Panc1 (cell line): ENCODE measurements around the gene CD44. TPM values are rescaled to one million over a fixed set of nuclear protein-coding genes. Genes with fewer than 3 reads are reported as not detected.

Experiments
- ATAC-seq: fragments of 200-7000 bp; cut with Tn5 transposase; 2 replicates; pipeline ENCODE4 v1.9.1; 2020; ENCODE audit warnings: mild to moderate bottlenecking, moderate library complexity
- BruUV-seq: library from RNA; stranded (reverse); fragments of 400-500 nt; replicated peaks from 2 replicates; lab custom pipeline; 2021; lab: Mats Ljungman, UMichigan
- CTCF ChIA-PET: fragments of 300-600 bp; sonication (Branson Sonifier 250); formaldehyde crosslinking; loops from one replicate; lab custom pipeline; 2022; ENCODE audit warnings: antibody characterized with exemption; lab: Charles Lee
- POLR2A ChIA-PET: fragments of 300-600 bp; sonication (Branson Sonifier 250); formaldehyde crosslinking; loops from one replicate; lab custom pipeline; 2022; ENCODE audit warnings: antibody characterized with exemption; lab: Charles Lee
- DNase-seq: peaks from one replicate; pipeline ENCODE4 v3.0.0-alpha.2; 2010; ENCODE audit warnings: low read depth, low spot score
- H3K27ac ChIP-seq: 2 replicates; pipeline ENCODE4 v1.5.1; 2011; ENCODE audit warnings: mild to moderate bottlenecking, low read length, inconsistent platforms
- H3K27me3 ChIP-seq: fragments of 200-500 bp; sonication (Bioruptor generic); 2 replicates; pipeline ENCODE4 v1.6.0; 2014; ENCODE audit warnings: low read length, inconsistent platforms; ENCODE audit not compliant: control insufficient read depth, insufficient read depth
- H3K36me3 ChIP-seq: fragments of 200-500 bp; sonication (Bioruptor generic); 2 replicates; pipeline ENCODE4 v1.5.1; 2014; ENCODE audit warnings: inconsistent platforms, mild to moderate bottlenecking, low read length, moderate library complexity; ENCODE audit not compliant: control insufficient read depth, insufficient read depth
- H3K4me1 ChIP-seq: 2 replicates; pipeline ENCODE4 v1.5.1; 2011; ENCODE audit warnings: inconsistent platforms, mild to moderate bottlenecking, low read length, moderate library complexity; ENCODE audit not compliant: control insufficient read depth, insufficient read depth
- H3K4me3 ChIP-seq, 2 experiments: 2 replicates each; pipeline ENCODE4 v1.5.1; 2011 to 2012; ENCODE audit warnings: low read depth in 2 of 2, low read length in 2 of 2, mild to moderate bottlenecking in 2 of 2, inconsistent platforms in 1 of 2, moderate library complexity in 1 of 2
- H3K9me3 ChIP-seq: fragments of 200-500 bp; sonication (Bioruptor generic); 2 replicates; pipeline ENCODE4 v1.5.1; 2014; ENCODE audit warnings: low read depth, mild to moderate bottlenecking, inconsistent platforms, low read length, moderate library complexity; ENCODE audit not compliant: control insufficient read depth, insufficient read depth
- POLR2AphosphoS5 ChIP-seq: IDR thresholded peaks from 2 replicates; pipeline ENCODE4 v1.6.1; 2012; ENCODE audit warnings: mild to moderate bottlenecking, low read depth, low read length, moderate library complexity
- SIN3A ChIP-seq: IDR thresholded peaks from 2 replicates; pipeline ENCODE4 v1.6.1; 2012; ENCODE audit warnings: low read depth, mild to moderate bottlenecking, low read length, moderate library complexity, borderline replicate concordance; ENCODE audit not compliant: insufficient read depth
- TCF7L2 ChIP-seq: IDR thresholded peaks from 2 replicates; pipeline ENCODE4 v1.6.1; 2011; ENCODE audit warnings: mild to moderate bottlenecking, low read depth, low read length, inconsistent platforms
- in situ Hi-C: cut with HindIII; loops from 2 replicates; pipeline ENCODE4 v1.10.0; 2016; ENCODE audit warnings: low sequenced_read_pairs, low pct_unique_long_range_greater_than_20kb
- intact Hi-C: fragments of 100-400 bp; cut with micrococcal nuclease; formaldehyde crosslinking; loops from one replicate; pipeline ENCODE4 v1.10.0; 2022; ENCODE audit not compliant: unreplicated experiment
- total RNA-seq: library from RNA; stranded (reverse); gene quantifications from one replicate; pipeline ENCODE4 v1.2.1, GENCODE V29; 2021; ENCODE audit not compliant: unreplicated experiment
- TF ChIP-seq, protein P1 (sequence below), 2 experiments: IDR thresholded peaks; 2 replicates each; pipeline ENCODE4 v1.6.1; 2011 to 2012; ENCODE audit warnings: low read depth in 2 of 2, control low read depth in 1 of 2, low read length in 1 of 2, mild to moderate bottlenecking in 1 of 2, moderate library complexity in 1 of 2; ENCODE audit not compliant: insufficient read depth in 1 of 2
- TF ChIP-seq, protein P2 (sequence below): fragments of 450-650 bp; IDR thresholded peaks from 2 replicates; pipeline ENCODE4 v1.5.1; 2017; ENCODE audit warnings: mild to moderate bottlenecking

The CD44 gene
- total RNA-seq, 1 experiment from 2014 or later: 1,819 TPM

DNA sequence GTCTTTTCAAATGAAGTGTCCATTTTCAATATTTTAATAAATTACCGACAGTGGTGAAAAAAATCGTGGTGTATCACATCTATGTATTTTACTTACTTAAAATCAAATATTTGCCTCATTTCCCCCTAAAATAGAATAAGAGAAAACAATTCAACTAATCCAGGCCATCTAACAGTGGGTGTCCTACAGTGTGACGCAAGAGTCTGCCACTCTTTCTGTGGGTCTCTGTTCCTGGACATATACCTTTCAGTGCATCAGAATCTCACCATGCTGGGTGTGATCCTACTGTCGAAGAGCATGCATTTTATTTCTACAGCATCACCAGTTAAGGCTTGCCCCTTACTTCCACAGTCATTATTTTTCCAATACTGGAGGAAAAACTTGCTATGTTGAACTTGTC, 111.2 kb downstream of the CD44 start:
- no TSS peak for BruUV-seq
- in situ Hi-C loops: no loop called here
- H3K27ac ChIP-seq: no peak overlapping the region
- CTCF ChIA-PET: no interaction called here
- H3K4me3 ChIP-seq: no peak overlapping the region
- no peaks in the 10 kb centered on the region for H3K9me3 ChIP-seq
- H3K36me3 ChIP-seq: no peaks in the 10 kb centered on the region
- H3K4me1 ChIP-seq: no peaks in the 10 kb centered on the region
- ATAC-seq: no peak
- no peak for TF ChIP-seq POLR2AphosphoS5
- TF ChIP-seq, protein P1, sequence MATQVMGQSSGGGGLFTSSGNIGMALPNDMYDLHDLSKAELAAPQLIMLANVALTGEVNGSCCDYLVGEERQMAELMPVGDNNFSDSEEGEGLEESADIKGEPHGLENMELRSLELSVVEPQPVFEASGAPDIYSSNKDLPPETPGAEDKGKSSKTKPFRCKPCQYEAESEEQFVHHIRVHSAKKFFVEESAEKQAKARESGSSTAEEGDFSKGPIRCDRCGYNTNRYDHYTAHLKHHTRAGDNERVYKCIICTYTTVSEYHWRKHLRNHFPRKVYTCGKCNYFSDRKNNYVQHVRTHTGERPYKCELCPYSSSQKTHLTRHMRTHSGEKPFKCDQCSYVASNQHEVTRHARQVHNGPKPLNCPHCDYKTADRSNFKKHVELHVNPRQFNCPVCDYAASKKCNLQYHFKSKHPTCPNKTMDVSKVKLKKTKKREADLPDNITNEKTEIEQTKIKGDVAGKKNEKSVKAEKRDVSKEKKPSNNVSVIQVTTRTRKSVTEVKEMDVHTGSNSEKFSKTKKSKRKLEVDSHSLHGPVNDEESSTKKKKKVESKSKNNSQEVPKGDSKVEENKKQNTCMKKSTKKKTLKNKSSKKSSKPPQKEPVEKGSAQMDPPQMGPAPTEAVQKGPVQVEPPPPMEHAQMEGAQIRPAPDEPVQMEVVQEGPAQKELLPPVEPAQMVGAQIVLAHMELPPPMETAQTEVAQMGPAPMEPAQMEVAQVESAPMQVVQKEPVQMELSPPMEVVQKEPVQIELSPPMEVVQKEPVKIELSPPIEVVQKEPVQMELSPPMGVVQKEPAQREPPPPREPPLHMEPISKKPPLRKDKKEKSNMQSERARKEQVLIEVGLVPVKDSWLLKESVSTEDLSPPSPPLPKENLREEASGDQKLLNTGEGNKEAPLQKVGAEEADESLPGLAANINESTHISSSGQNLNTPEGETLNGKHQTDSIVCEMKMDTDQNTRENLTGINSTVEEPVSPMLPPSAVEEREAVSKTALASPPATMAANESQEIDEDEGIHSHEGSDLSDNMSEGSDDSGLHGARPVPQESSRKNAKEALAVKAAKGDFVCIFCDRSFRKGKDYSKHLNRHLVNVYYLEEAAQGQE (IDR thresholded peaks at IDR 0.05; ENCODE audit: insufficient read depth in 1 of 2, low read depth in 2 of 2, low read length in 1 of 2): no peak
- TF ChIP-seq SIN3A: no peak
- TF ChIP-seq, protein P2, sequence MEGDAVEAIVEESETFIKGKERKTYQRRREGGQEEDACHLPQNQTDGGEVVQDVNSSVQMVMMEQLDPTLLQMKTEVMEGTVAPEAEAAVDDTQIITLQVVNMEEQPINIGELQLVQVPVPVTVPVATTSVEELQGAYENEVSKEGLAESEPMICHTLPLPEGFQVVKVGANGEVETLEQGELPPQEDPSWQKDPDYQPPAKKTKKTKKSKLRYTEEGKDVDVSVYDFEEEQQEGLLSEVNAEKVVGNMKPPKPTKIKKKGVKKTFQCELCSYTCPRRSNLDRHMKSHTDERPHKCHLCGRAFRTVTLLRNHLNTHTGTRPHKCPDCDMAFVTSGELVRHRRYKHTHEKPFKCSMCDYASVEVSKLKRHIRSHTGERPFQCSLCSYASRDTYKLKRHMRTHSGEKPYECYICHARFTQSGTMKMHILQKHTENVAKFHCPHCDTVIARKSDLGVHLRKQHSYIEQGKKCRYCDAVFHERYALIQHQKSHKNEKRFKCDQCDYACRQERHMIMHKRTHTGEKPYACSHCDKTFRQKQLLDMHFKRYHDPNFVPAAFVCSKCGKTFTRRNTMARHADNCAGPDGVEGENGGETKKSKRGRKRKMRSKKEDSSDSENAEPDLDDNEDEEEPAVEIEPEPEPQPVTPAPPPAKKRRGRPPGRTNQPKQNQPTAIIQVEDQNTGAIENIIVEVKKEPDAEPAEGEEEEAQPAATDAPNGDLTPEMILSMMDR: no peak
- TF ChIP-seq TCF7L2: no peak
- H3K27me3 ChIP-seq: no peaks in the 10 kb centered on the region
- POLR2A ChIA-PET: no interaction called here
- intact Hi-C loops: no loop called here
- no peak for DNase-seq

DNA sequence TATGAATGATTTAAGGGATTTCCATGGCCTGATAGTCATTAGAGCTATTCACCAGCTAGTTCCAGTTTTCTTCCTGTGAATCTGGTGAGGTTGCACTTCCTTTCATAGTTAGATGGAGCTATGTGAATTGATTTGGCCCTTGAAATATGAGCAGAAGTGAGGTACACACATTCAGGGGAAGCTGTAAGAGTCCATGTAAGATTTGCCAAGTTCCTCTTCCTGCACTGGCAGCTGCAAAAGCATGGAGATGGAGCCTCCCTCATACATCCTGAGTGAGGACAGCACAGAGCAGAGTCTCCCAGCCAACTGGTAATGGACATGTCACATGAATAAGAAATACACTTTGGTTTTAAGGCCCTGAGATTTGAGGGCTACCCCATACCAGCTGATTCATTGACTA, 111.7 kb downstream of the CD44 start:
- Histone ChIP-seq H3K4me3 (no peak overlapping the region), H3K4me1 (no peaks in the 10 kb centered on the region), H3K27me3 (no peaks in the 10 kb centered on the region), H3K9me3 (no peaks in the 10 kb centered on the region), H3K27ac (no peak overlapping the region), H3K36me3 (no peaks in the 10 kb centered on the region)
- no peak for ATAC-seq
- no peak for TF ChIP-seq SIN3A
- TF ChIP-seq POLR2AphosphoS5: no peak
- TF ChIP-seq, protein P2: no peak
- no peak for TF ChIP-seq TCF7L2
- TF ChIP-seq, protein P1 (IDR thresholded peaks at IDR 0.05; ENCODE audit: insufficient read depth in 1 of 2, low read depth in 2 of 2, low read length in 1 of 2): no peak
- ChIA-PET CTCF (no interaction called here), POLR2A (no interaction called here)
- intact Hi-C loops (no loop called here), in situ Hi-C loops (no loop called here)
- DNase-seq: no peak
- no TSS peak for BruUV-seq
